ENCODE data around the gene DDX25.

GRCh38 chr11:125934473-125934872, 30.2 kb downstream of the DDX25 start:
- TF ChIP-seq CTCF (IDR thresholded peaks at IDR 0.05) (no peak), POLR2A (IDR thresholded peaks at IDR 0.05) (no peak)

Data from lower leg skin (tissue), 3 donors.